SK-N-MC (cell line): ENCODE measurements around the gene LTB.

Source experiments
- EZH2 ChIP-seq: fragments of 200-600 bp; sonication (generic); IDR thresholded peaks from one replicate; pipeline ENCODE4 v1.6.1; 2017; ENCODE audit warnings: antibody characterized with exemption
- FOXP2 ChIP-seq: optimal IDR thresholded peaks from 2 replicates; pipeline ENCODE3; 2011; ENCODE audit warnings: mild to moderate bottlenecking, moderate library complexity; ENCODE audit not compliant: insufficient read depth; ENCODE audit errors: extremely low read length, control extremely low read depth
- POLR2AphosphoS5 ChIP-seq: IDR thresholded peaks from 2 replicates; pipeline ENCODE4 v1.6.1; 2012; ENCODE audit warnings: mild to moderate bottlenecking, low read depth, low read length, borderline replicate concordance

- no peak for TF ChIP-seq EZH2
- TF ChIP-seq POLR2AphosphoS5: no peak
- no peak for TF ChIP-seq FOXP2
Measured at GRCh38 chr6:31579546-31580437, 2.4 kb downstream of the LTB start.
